Fibroblast of upper back skin (primary cell): ENCODE data around the gene LY6G6F.
A peak's percentile ranks its signal among the peaks of the same experiment; 100 is the strongest.
"Not testable (repeated sequence)": the region's sequence is repeated elsewhere in the genome, so short reads cannot be mapped to it uniquely, and the experiment has no call there.

Source experiments
- DNase-seq: peaks from one replicate; pipeline ENCODE4 v3.0.0-alpha.2; 2013

LY6G6F gene

DNA sequence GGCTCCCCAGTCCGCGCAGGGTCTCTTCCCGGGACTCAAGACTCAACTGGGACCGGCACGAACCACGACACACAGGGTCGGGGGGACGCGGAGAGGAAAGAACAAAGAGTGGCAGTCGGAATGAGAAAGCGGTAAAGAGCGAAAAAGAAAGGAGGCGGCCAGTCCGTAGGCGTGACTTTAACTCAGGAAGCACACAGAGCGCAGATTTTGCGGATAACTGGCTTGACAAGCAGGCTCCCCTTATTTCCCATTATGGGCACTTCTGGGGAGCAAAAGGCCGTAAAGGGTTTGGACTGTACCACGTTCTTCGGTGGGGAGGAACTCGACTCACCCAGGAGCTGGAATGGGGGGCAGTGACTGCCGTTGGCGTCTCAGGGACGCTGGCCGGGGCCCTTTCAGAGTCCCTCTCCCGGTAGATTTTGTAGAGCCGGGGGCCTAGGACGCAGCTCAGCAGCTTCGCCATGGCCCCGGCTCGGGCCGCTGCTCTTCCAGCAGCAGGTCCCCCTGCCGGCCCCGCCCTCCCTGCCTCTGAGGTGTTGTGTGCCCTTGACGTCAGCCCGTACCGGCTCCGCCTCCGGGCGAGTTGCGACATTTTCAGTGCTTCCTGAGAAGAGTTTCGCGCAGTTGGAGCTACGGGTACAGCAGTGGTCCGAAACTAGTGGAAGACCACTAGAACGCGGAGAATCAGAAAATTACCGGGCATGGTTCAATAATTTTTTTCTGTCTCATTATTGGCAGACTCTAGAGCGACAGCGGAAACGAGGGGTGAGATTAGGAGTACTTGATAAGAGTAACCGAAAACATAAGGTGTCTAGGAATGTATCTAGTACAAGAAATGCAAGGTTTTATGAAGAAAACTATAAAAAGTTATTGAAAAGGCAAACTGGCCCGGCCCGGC is 3.6 kb upstream of the LY6G6F start, which contains the start of gene ABHD16A:
Gene ABHD16A (minus strand): TSS at position 506 of the 898 bp plus-strand sequence. CDS start 43 bp downstream, at position 463.
- peak; percentile 98 for DNase-seq

DNA sequence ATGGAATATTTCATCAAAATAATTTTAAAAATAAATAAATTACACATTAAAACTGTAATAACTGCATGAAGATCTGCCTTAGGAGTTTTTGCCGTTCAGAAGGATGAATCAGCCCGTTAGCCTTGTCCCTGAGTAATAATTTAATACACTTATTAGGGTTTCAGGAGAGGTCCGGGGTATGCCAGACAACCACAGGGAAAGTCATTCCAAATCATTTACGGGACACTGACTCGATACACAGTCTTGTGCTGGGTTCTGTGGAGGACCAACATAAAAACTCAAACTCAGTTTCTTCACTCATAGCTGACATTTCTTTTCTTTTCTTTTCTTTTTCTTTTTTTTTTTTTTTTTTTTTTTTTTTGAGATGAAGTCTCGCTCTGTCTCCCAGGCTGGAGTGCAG is 735 bp upstream of the LY6G6F start:
- DNase-seq = no peak

DNA sequence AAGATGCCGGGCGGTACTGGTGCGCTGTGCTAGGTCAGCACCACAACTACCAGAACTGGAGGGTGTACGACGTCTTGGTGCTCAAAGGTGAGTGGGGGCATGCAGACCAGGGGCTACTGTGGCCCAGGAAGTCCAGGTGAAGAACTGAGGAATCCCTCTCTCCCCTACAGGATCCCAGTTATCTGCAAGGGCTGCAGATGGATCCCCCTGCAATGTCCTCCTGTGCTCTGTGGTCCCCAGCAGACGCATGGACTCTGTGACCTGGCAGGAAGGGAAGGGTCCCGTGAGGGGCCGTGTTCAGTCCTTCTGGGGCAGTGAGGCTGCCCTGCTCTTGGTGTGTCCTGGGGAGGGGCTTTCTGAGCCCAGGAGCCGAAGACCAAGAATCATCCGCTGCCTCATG is 1.0 kb downstream of the LY6G6F start:
- DNase-seq = no peak

DNA sequence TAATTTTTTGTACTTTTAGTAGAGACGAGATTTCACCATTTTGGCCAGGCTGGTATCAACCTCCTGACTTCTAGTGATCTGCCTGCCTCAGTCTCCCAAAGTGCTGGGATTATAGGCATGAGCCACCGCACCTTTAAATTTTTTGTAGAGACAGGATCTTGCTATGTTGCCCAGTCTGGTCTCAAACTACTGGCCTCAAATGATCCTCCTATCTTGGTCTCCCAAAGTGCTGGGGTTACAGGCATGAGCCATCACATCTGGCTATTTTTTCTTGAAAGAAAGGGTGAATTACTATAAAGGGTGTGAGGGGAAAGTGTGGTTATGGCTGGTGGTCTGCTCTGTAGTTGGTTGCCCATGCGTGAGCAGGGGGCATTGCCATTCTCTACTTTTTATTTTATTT is 1.6 kb downstream of the LY6G6F start:
- no peak for DNase-seq

DNA sequence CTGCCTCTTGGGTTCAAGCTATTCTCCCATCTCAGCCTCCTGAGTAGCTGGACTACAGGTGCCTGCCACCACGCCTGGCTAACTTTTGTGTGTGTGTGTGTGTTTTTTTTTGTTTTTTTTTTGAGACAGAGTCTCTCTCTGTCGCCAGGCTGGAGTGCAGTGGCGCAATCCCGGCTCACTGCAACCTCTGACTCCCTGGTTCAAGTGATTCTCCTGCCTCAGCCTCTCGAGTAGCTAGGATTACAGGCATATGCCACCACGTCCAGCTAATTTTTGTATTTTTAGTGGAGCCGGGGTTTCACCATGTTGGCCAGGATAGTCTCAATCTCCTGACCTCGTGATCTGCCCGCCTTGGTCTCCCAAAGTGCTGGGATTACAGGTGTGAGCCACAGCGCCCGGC is 2.5 kb downstream of the LY6G6F start:
- DNase-seq = not testable (repeated sequence)

DNA sequence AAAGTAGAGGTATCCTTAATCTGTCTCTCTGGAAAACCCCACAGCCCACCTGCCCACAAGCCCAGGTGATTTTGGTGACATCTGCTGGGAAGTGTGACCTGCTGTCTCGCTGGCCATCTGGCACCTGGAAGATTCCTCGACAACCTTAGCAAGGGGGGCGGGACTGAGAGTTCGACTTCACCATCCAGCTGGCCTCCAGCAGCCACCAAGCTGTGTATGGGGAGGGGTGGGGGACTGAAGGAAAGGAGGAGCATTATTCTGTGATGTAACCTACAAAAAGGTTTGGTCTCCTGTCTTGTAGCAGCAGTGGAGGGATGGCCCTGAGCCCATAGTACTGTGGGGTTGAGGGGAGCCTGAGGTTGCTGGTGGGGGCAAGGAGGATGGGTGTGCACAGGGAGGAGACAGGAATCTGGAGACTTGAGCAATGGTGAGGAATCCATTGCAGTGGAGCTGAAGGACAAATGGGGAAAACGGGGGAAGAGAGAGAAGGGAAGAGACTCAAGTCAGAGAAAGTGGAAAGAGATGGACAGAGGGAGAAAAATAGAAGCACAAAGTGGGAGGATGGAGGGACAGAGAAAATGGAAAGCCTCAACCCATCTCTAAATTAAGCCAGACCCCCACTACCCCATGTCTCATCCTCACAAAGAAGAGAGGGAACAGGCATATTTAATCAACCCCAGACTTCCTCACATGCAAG is 4.0 kb downstream of the LY6G6F start:
- no peak for DNase-seq

DNA sequence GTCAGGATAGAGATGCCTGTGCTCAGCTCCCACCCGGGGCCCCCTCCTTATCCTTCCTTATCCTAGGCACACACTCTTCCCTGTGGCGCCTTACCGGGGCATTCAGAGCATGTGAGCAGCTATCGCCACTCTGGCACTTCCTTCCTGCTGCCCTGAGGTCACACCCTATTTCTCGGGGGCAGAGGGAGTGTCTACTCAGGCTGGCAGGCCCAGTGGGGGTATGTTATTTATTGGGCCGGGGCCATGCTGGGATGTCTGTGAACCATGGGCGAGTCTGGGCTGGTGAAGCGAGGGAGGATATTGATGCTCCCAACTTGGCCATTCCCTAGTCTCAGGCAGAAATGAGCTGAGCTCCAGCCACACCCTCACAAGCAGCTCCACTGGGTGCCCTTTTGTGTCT is 4.6 kb downstream of the LY6G6F start:
- no peak for DNase-seq

DNA sequence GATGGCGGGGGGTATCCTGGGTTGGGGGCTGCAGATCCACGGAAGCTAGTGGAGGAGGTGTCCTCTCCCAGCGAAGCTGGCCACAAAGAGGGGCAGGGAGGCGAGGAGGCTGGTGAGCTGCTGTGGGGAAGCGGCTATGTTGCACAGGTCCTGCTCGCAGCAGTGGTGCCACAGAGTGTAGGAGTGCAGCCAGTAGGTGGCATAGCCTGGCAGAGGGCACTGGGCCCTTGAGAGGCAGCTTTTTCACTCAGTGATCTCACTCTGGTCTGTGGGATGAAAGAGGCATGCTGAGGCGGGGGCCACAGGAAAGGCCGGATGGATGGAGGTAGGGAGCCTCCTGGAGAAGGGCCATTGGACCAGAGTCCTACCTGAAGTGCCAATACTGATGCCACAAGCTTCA is 5.6 kb downstream of the LY6G6F start:
- no peak for DNase-seq

DNA sequence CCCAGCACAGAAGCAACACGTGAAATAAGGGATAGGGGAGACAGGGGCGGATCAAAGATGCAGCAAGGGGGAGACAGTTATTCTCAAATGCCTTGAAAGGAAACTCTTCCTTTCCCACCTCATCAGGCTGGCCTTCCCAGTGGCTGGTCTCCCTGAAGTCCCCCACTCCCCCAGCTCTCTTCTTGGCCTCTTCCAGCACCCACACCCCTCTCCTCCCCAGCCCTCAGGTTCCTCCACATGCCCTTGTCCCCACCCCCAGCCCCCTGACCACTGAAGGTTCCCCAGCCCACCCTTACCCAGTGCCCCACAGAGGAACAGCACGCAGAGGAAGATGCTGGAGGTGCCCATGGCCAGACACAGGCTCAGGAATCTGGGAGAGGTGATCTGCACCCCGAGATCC is 6.8 kb downstream of the LY6G6F start:
- DNase-seq = no peak

DNA sequence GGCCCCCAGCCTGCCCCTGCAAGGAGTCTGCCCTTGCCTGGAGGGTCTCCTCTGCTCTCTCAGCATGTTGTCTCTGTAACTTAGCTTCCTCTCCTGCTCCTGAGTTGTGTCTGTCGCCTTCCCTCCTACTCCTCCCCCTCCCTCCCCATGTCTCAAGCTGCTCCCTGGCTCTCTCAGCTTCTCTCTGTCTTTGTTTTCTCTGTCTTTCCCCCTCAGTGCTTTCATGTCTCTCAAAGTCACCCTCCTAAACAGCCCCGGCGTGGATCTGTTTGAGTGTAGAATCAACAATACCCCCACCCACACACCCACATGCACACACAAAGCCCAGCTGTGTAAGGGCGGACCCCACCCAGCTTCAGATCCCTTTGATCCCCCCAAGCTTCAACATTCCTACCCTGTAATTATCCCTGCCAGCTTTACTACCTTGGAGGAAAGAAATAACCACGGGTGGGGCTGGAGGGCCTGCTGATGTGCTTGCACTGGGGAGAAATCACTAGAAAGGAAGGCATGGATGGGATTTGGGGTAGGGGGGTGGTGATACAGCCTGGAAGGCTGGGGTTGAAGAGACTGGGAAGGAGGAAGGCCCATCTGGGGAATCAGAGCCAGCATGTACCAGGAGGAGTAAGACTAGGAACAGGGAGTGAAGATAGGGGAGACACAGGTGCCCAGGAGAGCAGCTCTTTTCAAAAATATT is 7.5 kb downstream of the LY6G6F start:
- no peak for DNase-seq

DNA sequence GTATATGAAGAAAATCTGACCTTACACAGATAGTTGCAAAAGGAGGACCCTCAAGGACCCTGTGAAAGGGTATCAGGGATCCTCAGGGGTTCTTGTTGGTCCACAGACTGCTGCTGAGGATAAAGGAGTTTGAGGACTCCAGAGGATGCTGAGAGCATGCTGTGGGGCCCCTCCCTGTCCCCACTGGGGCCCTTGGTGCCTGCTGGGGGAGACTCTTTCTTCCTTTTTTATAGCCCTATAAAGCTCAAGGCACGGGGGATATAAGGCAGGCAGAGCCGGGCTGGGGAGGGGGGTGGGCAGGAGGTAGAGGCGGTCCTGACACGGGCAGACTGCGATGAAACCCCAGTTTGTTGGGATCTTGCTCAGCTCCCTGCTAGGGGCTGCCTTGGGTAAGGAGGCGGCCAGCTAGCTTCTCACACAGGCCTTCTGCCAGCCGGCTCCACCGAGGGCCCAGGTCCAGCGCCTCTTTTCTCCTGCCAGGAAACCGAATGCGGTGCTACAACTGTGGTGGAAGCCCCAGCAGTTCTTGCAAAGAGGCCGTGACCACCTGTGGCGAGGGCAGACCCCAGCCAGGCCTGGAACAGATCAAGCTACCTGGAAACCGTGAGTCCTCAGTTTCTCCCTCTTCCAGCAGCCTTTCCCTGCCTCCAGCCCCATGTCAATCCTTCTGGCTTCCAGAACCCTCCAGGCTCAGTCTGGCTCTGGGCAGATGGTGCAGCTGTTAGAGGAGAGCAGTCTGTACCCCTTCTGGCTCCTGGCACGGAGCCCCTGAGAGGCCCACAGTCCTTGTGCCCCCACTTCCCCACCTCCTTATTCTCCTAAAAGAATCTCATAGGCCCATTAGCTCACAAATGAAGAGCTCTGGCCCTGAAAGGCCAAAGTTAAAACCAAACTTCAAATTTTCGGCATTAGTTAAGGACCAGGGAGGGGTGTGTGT is 8.6 kb downstream of the LY6G6F start, which contains the start of gene LY6G6D:
Gene LY6G6D (plus strand): TSS at position 327 of the 937 bp plus-strand sequence. CDS start 8 bp downstream, at position 335.
- no peak for DNase-seq

DNA sequence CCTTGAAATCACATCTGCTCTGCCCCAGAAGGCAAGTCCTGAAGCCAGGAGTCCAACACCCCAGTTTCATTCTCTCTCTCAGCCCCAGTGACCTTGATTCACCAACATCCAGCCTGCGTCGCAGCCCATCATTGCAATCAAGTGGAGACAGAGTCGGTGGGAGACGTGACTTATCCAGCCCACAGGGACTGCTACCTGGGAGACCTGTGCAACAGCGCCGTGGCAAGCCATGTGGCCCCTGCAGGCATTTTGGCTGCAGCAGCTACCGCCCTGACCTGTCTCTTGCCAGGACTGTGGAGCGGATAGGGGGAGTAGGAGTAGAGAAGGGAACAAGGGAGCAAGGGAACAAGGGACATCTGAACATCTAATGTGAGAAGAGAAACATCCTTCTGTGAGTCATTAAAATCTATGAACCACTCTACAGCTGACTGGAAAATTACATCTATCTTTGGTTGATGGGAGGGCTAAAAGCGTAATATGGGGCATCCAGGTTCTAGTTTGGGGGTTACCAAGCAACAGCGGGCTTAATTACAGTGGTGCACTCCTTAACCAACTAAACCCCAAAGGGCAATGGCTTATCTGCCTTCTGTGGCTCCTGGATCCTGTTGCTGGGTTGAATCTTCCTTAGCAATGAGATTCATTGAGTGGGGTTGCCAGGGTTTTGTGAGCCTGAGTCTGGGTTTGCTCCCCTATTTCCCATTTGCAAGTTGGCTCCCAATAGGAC is 11.0 kb downstream of the LY6G6F start:
- no peak for DNase-seq

DNA sequence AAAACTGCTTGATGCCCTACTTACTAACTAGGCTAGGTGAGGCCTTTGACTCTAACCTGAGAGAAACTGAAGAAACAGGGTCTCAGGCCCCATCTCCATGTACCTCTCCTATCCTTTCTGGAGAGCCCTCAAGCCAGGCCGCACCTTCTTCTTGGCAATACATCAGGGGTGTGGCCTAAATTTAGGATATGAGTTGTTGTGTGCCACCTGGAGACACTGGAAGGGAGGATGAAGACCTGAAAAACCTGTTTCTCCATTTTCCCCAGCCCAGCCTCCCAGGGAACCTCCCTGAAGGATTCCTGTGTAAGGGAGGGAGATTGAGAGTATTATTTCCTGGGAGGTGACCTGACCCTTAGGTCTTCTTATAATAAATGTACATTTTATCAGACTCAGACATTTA is 11.6 kb downstream of the LY6G6F start:
- DNase-seq = no peak

DNA sequence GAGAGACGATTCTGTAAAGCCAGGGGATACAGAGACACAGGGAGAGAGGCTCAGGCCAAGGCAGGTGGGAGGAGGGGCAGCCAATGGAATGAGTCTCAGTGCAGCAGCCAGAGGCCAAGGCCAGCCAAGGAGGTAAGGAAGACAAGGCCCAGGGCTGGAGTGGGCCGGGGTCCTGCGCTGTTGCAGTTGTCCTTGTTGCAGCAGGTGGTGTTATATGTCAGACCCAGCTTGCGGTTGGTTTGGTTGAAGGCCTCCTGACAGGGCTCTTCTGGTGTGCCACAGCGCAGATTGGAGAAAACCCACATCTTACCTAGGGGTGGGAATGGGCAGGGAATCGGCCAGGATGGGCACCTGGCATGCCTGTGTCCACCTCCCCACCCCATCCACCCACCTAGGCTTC is 12.3 kb downstream of the LY6G6F start:
- DNase-seq = no peak

DNA sequence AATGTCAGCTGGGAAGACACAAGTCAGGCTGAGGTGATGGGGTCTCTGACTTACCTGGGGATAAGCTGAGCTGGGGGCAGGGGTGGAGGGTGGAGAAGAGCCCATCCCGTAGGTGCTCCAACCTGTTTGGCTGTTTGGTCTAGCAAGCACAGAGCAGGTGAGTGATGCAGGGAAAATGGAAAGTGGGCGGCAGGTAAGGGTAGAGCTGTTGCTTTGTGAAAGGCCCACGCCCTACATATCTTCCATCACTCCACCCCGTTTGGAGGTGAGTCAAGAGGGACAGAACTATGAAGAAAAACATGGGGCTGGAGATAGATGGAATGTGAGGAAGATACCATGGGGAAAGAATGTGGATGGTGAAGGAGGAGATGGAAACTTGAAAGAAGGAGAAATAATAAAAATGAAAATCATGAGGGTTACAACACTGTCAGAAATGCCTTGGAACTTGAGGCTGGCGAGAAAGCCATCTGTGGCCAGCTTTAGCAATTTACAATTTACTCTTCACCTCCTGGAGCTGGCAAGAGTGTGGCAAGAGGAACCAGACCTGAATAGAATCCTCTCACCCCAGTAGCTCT is 13.6 kb downstream of the LY6G6F start:
- no peak for DNase-seq

DNA sequence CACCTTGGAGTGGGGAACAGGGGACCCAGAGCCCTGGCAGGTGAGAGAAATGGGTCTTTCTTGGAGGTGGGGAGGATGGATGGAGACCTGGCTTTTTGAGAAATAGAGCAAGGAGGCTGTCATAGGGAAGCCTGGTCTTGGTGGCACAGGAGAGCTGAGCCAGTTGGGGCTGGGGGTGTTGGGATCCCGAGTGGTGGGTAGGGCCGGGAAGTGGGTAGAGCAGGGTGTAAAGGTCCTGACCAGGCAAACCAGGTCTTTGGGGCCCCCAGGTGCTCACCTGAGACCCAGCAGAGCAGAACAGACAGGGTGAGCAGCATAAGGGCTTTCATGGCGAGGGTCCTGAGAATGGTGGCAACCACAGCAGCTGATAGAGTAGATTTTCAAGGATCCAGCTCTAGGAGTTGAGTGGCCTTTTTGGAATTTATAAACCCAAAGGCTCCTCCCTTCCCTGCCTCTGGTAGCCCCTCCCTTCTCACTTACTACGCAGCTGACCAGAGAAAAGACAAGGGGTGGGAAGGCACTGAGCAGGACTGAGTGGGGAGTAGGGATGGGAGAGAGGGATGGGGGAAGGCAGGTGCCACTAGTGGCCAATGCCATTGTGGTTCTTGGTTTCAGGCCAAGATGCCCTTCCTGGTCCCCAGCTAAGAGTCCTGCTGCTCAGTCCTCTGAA is 14.8 kb downstream of the LY6G6F start, which contains the start of gene LY6G6C:
Gene LY6G6C (minus strand): TSS at position 396 of the 670 bp plus-strand sequence. CDS start 67 bp downstream, at position 329.
- DNase-seq = no peak

DNA sequence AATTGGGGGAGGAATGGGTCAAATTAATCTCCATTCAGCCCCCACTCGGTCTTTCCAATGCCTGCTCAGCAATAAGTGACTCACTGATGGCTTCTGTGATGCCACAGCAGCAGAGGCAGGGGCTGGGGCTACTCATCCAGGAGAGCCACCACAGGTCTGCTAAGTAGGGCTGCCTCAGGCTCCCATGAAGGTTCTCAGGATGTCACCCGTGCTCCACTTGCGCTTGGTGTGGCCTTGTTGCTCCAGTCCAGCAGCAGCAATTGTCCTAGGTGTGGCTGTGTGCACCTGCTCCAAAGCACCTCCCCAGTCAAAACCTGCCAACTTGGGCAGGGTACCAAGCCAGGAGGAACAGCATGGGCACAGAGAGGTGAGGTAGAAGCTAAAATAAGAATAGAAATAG is 15.5 kb downstream of the LY6G6F start:
- DNase-seq = no peak

DNA sequence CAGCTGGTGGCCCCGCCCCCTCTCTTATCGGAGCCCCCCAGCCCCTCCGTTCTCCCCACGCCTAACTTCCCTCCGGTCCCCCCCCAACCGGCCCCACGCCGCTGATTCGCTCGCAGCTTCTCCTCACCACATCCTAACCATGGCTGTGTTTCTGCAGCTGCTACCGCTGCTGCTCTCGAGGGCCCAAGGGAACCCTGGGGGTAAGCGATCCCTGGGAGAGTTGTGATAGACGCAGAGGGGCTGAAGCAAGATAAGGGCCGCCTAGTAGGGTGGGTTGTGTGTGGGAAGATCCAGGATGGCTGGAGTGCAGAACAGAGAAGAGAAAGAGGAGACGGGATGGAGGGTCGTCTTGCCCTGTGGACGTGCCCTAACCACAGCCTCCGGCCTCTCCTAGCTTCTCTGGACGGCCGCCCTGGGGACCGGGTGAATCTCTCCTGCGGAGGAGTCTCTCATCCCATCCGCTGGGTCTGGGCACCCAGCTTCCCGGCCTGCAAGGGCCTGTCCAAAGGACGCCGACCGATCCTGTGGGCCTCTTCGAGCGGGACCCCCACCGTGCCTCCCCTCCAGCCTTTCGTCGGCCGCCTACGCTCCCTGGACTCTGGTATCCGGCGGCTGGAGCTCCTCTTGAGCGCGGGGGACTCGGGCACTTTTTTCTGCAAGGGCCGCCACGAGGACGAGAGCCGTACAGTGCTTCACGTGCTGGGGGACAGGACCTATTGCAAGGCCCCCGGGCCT is 16.7 kb downstream of the LY6G6F start, which contains the start of gene MPIG6B:
Gene MPIG6B (plus strand): TSS at position 129 of the 735 bp plus-strand sequence. CDS start 11 bp downstream, at position 140.
- DNase-seq = no peak

DNA sequence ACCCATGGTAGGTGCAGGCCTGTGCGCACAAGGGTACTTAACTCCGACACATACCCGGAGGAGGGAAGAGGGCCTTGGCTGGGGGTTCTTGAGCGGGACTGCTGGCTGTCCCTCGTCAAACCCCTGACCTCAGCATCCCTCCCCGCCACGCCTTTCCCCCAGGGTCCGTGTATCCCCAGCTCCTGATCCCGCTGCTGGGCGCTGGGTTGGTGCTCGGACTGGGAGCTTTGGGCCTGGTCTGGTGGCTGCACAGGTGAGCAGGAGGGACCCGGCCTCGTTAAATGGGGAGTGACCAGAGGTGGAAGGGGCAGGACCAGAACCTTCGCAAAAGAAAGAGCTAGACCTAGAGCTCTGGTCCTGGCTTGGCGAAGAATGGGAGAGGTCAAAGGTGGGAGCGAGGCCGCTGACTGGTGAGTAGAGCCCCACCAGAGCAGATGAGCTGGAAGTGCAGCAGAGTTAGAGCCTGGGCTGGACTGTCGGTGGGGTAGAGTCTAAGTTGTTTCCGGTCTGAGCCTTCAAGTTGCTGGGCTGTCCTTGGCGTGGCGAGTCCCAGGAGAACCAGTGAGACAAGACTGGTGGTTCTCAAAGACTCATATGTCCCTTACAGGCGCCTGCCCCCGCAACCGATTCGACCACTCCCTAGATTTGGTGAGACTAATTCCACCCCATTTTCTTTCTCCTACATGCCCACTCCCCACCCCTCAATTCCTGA is 17.5 kb downstream of the LY6G6F start:
- DNase-seq = no peak
